Measurements from ENCODE around the gene COL19A1. TPM values are rescaled to one million over a fixed set of nuclear protein-coding genes. Genes with fewer than 3 reads are reported as not detected.

Gene COL19A1
- polyA plus RNA-seq, 2 donors = 0.02 to 0.04 TPM

GRCh38 chr6:70059039-70059719 lies 192.8 kb downstream of the COL19A1 start:
- H3K4me1 ChIP-seq (ENCODE audit: control insufficient read depth in 2 of 2, insufficient read depth in 2 of 2, low read length in 1 of 2) = no peaks in the 10 kb centered on the region

GRCh38 chr6:70060680-70061079 lies 194.3 kb downstream of the COL19A1 start:
- H3K4me1 ChIP-seq (ENCODE audit: control insufficient read depth in 2 of 2, insufficient read depth in 2 of 2, low read length in 1 of 2) = no peaks in the 10 kb centered on the region
- no peaks in the 10 kb centered on the region for H3K9me3 ChIP-seq (ENCODE audit: control insufficient read depth in 2 of 2, insufficient read depth in 1 of 2, low read depth in 1 of 2, low read length in 1 of 2)
- H3K27ac ChIP-seq (ENCODE audit: low read depth in 2 of 2, low read length in 1 of 2) = no peak overlapping the region
- no peaks in the 10 kb centered on the region for H3K36me3 ChIP-seq (ENCODE audit: control insufficient read depth in 2 of 2, insufficient read depth in 2 of 2, low read length in 1 of 2)
- H3K27me3 ChIP-seq (ENCODE audit: control insufficient read depth in 1 of 2, insufficient read depth in 2 of 2, low read length in 2 of 2) = no peaks in the 10 kb centered on the region
- no peak overlapping the region for H3K4me3 ChIP-seq (ENCODE audit: low read depth in 1 of 2, low read length in 2 of 2)
- 91% methylated on average over 5 of the region's 5 CpGs for WGBS, 2 donors

More at GRCh38 chr6:70059039-70059719, 192.8 kb downstream of the COL19A1 start:
- Histone ChIP-seq H3K4me3 (ENCODE audit: low read depth in 1 of 2, low read length in 2 of 2) (no peak overlapping the region), H3K27ac (ENCODE audit: low read depth in 2 of 2, low read length in 1 of 2) (no peak overlapping the region), H3K9me3 (ENCODE audit: control insufficient read depth in 2 of 2, insufficient read depth in 1 of 2, low read depth in 1 of 2, low read length in 1 of 2) (no peaks in the 10 kb centered on the region), H3K36me3 (ENCODE audit: control insufficient read depth in 2 of 2, insufficient read depth in 2 of 2, low read length in 1 of 2) (no peaks in the 10 kb centered on the region), H3K27me3 (ENCODE audit: control insufficient read depth in 1 of 2, insufficient read depth in 2 of 2, low read length in 2 of 2) (no peaks in the 10 kb centered on the region)
- WGBS, 2 donors = 16 to 19% methylated on average over 2 of the region's 2 CpGs

- WGBS, 2 donors = 54 to 70% methylated on average over 2 of the region's 2 CpGs
- no peak overlapping the region for H3K27ac ChIP-seq (ENCODE audit: low read depth in 2 of 2, low read length in 1 of 2)
- H3K27me3 ChIP-seq (ENCODE audit: control insufficient read depth in 1 of 2, insufficient read depth in 2 of 2, low read length in 2 of 2) = no peaks in the 10 kb centered on the region
Observed at GRCh38 chr6:70061546-70061945, 195.2 kb downstream of the COL19A1 start.

GRCh38 chr6:70062010-70062409 lies 195.7 kb downstream of the COL19A1 start:
- H3K9me3 ChIP-seq (ENCODE audit: control insufficient read depth in 2 of 2, insufficient read depth in 1 of 2, low read depth in 1 of 2, low read length in 1 of 2) = no peaks in the 10 kb centered on the region
- no peaks in the 10 kb centered on the region for H3K4me1 ChIP-seq (ENCODE audit: control insufficient read depth in 2 of 2, insufficient read depth in 2 of 2, low read length in 1 of 2)
- H3K36me3 ChIP-seq (ENCODE audit: control insufficient read depth in 2 of 2, insufficient read depth in 2 of 2, low read length in 1 of 2) = no peaks in the 10 kb centered on the region
- H3K27me3 ChIP-seq (ENCODE audit: control insufficient read depth in 1 of 2, insufficient read depth in 2 of 2, low read length in 2 of 2) = no peaks in the 10 kb centered on the region
- no peak overlapping the region for H3K27ac ChIP-seq (ENCODE audit: low read depth in 2 of 2, low read length in 1 of 2)
- H3K4me3 ChIP-seq (ENCODE audit: low read depth in 1 of 2, low read length in 2 of 2) = no peak overlapping the region
- WGBS, 2 donors = 90 to 95% methylated on average over 1 of the region's 1 CpG

More at GRCh38 chr6:70061546-70061945, 195.2 kb downstream of the COL19A1 start:
- Histone ChIP-seq H3K4me3 (ENCODE audit: low read depth in 1 of 2, low read length in 2 of 2) (no peak overlapping the region), H3K36me3 (ENCODE audit: control insufficient read depth in 2 of 2, insufficient read depth in 2 of 2, low read length in 1 of 2) (no peaks in the 10 kb centered on the region), H3K4me1 (ENCODE audit: control insufficient read depth in 2 of 2, insufficient read depth in 2 of 2, low read length in 1 of 2) (no peaks in the 10 kb centered on the region), H3K9me3 (ENCODE audit: control insufficient read depth in 2 of 2, insufficient read depth in 1 of 2, low read depth in 1 of 2, low read length in 1 of 2) (no peaks in the 10 kb centered on the region)

- Histone ChIP-seq H3K27ac (ENCODE audit: low read depth in 2 of 2, low read length in 1 of 2) (no peak overlapping the region), H3K4me1 (ENCODE audit: control insufficient read depth in 2 of 2, insufficient read depth in 2 of 2, low read length in 1 of 2) (no peaks in the 10 kb centered on the region), H3K27me3 (ENCODE audit: control insufficient read depth in 1 of 2, insufficient read depth in 2 of 2, low read length in 2 of 2) (no peaks in the 10 kb centered on the region), H3K4me3 (ENCODE audit: low read depth in 1 of 2, low read length in 2 of 2) (no peak overlapping the region), H3K9me3 (ENCODE audit: control insufficient read depth in 2 of 2, insufficient read depth in 1 of 2, low read depth in 1 of 2, low read length in 1 of 2) (no peaks in the 10 kb centered on the region), H3K36me3 (ENCODE audit: control insufficient read depth in 2 of 2, insufficient read depth in 2 of 2, low read length in 1 of 2) (no peaks in the 10 kb centered on the region)
- 62 to 66% methylated on average over 1 of the region's 1 CpG for WGBS, 2 donors
Observed at GRCh38 chr6:70072540-70073179, 206.3 kb downstream of the COL19A1 start.

GRCh38 chr6:70073637-70074036 lies 207.3 kb downstream of the COL19A1 start:
- no peak overlapping the region for H3K27ac ChIP-seq (ENCODE audit: low read depth in 2 of 2, low read length in 1 of 2)
- H3K9me3 ChIP-seq (ENCODE audit: control insufficient read depth in 2 of 2, insufficient read depth in 1 of 2, low read depth in 1 of 2, low read length in 1 of 2) = no peaks in the 10 kb centered on the region
- H3K27me3 ChIP-seq (ENCODE audit: control insufficient read depth in 1 of 2, insufficient read depth in 2 of 2, low read length in 2 of 2) = no peaks in the 10 kb centered on the region
- H3K4me1 ChIP-seq (ENCODE audit: control insufficient read depth in 2 of 2, insufficient read depth in 2 of 2, low read length in 1 of 2) = no peaks in the 10 kb centered on the region
- no peaks in the 10 kb centered on the region for H3K36me3 ChIP-seq (ENCODE audit: control insufficient read depth in 2 of 2, insufficient read depth in 2 of 2, low read length in 1 of 2)
- H3K4me3 ChIP-seq (ENCODE audit: low read depth in 1 of 2, low read length in 2 of 2) = no peak overlapping the region

- no peaks in the 10 kb centered on the region for H3K9me3 ChIP-seq (ENCODE audit: control insufficient read depth in 2 of 2, insufficient read depth in 1 of 2, low read depth in 1 of 2, low read length in 1 of 2)
- no peak overlapping the region for H3K4me3 ChIP-seq (ENCODE audit: low read depth in 1 of 2, low read length in 2 of 2)
- H3K27ac ChIP-seq (ENCODE audit: low read depth in 2 of 2, low read length in 1 of 2) = no peak overlapping the region
- H3K4me1 ChIP-seq (ENCODE audit: control insufficient read depth in 2 of 2, insufficient read depth in 2 of 2, low read length in 1 of 2) = no peaks in the 10 kb centered on the region
- no peaks in the 10 kb centered on the region for H3K27me3 ChIP-seq (ENCODE audit: control insufficient read depth in 1 of 2, insufficient read depth in 2 of 2, low read length in 2 of 2)
- 89 to 90% methylated on average over 3 of the region's 3 CpGs for WGBS, 2 donors
- H3K36me3 ChIP-seq (ENCODE audit: control insufficient read depth in 2 of 2, insufficient read depth in 2 of 2, low read length in 1 of 2) = no peaks in the 10 kb centered on the region
Observed at GRCh38 chr6:70079241-70079640, 212.9 kb downstream of the COL19A1 start.

GRCh38 chr6:70080443-70081070 lies 214.2 kb downstream of the COL19A1 start:
- no peaks in the 10 kb centered on the region for H3K9me3 ChIP-seq (ENCODE audit: control insufficient read depth in 2 of 2, insufficient read depth in 1 of 2, low read depth in 1 of 2, low read length in 1 of 2)
- H3K4me3 ChIP-seq (ENCODE audit: low read depth in 1 of 2, low read length in 2 of 2) = no peak overlapping the region
- no peaks in the 10 kb centered on the region for H3K4me1 ChIP-seq (ENCODE audit: control insufficient read depth in 2 of 2, insufficient read depth in 2 of 2, low read length in 1 of 2)
- WGBS, 2 donors = 53 to 58% methylated on average over 4 of the region's 4 CpGs
- H3K27me3 ChIP-seq (ENCODE audit: control insufficient read depth in 1 of 2, insufficient read depth in 2 of 2, low read length in 2 of 2) = no peaks in the 10 kb centered on the region
- H3K36me3 ChIP-seq (ENCODE audit: control insufficient read depth in 2 of 2, insufficient read depth in 2 of 2, low read length in 1 of 2) = no peaks in the 10 kb centered on the region
- no peak overlapping the region for H3K27ac ChIP-seq (ENCODE audit: low read depth in 2 of 2, low read length in 1 of 2)

GRCh38 chr6:70082830-70083229 lies 216.5 kb downstream of the COL19A1 start:
- 66 to 94% methylated on average over 7 of the region's 7 CpGs for WGBS, 2 donors

More at GRCh38 chr6:70082830-70083229, 216.5 kb downstream of the COL19A1 start:
- Histone ChIP-seq H3K27ac (ENCODE audit: low read depth in 2 of 2, low read length in 1 of 2) (no peak overlapping the region), H3K4me3 (ENCODE audit: low read depth in 1 of 2, low read length in 2 of 2) (no peak overlapping the region), H3K36me3 (ENCODE audit: control insufficient read depth in 2 of 2, insufficient read depth in 2 of 2, low read length in 1 of 2) (no peaks in the 10 kb centered on the region), H3K4me1 (ENCODE audit: control insufficient read depth in 2 of 2, insufficient read depth in 2 of 2, low read length in 1 of 2) (no peaks in the 10 kb centered on the region), H3K27me3 (ENCODE audit: control insufficient read depth in 1 of 2, insufficient read depth in 2 of 2, low read length in 2 of 2) (no peaks in the 10 kb centered on the region), H3K9me3 (ENCODE audit: control insufficient read depth in 2 of 2, insufficient read depth in 1 of 2, low read depth in 1 of 2, low read length in 1 of 2) (no peaks in the 10 kb centered on the region)

Data from esophagus (tissue), 2 donors.